Stimulated activated CD8-positive, alpha-beta memory T cell treated with anti-CD3 and anti-CD28 coated beads, Interleukin-2, amount 100 ng/mL, for 1 hour (primary cell): ENCODE results near the gene TIMM23.

ENCODE experiments used
- DNase-seq, 2 donors: peaks; one replicate each; pipeline ENCODE4 v3.0.0-alpha.2; 2020; ENCODE audit warnings: low read depth in 2 of 2

TIMM23 gene

GRCh38 chr10:46052791-46053375 is 80.6 kb downstream of the TIMM23 start:
- DNase-seq = no peak
